NCI-H526 treated with DMSO at 0.1 percent for 48 hours (cell line): ENCODE measurements around the gene SFMBT1.
"Not testable (repeated sequence)": the region's sequence is repeated elsewhere in the genome, so short reads cannot be mapped to it uniquely, and the experiment has no call there.

ENCODE experiments used
- DNase-seq: peaks from one replicate; lab custom pipeline; 2025; lab: John Stamatoyannopoulos, UW

SFMBT1 gene

GRCh38 chr3:53038679-53039375 is 7.0 kb downstream of the SFMBT1 start:
- no peak for DNase-seq

- DNase-seq: no peak
These were observed 9.9 kb downstream of the SFMBT1 start for GRCh38 chr3:53035825-53036619.

GRCh38 chr3:53035018-53035417 is 10.9 kb downstream of the SFMBT1 start:
- not testable (repeated sequence) for DNase-seq

DNA sequence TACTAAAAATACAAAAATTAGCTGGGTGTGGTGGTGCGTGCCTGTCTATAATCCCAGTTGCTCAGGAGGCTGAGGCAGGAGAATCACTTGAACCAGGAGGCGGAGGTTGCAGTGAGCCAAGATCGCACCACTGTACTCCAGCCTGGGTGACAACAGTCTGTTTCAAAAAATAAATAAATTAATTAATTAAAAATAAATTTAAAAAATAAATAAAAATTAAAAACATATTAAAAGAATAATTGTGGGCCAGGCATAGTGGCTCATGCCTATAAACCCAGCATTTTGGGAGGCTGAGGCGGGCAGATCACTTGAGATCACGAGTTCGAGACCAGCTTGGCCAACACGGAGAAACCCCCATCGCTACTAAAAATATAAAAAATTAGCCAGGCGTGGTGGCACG is 11.5 kb downstream of the SFMBT1 start:
- not testable (repeated sequence) for DNase-seq

- no peak for DNase-seq
These were observed 13.3 kb downstream of the SFMBT1 start for GRCh38 chr3:53032609-53033008.

GRCh38 chr3:53030619-53031449 is 15.0 kb downstream of the SFMBT1 start:
- peak; percentile 57 for DNase-seq

- no peak for DNase-seq
These were observed 17.2 kb downstream of the SFMBT1 start for GRCh38 chr3:53028641-53029040.

DNA sequence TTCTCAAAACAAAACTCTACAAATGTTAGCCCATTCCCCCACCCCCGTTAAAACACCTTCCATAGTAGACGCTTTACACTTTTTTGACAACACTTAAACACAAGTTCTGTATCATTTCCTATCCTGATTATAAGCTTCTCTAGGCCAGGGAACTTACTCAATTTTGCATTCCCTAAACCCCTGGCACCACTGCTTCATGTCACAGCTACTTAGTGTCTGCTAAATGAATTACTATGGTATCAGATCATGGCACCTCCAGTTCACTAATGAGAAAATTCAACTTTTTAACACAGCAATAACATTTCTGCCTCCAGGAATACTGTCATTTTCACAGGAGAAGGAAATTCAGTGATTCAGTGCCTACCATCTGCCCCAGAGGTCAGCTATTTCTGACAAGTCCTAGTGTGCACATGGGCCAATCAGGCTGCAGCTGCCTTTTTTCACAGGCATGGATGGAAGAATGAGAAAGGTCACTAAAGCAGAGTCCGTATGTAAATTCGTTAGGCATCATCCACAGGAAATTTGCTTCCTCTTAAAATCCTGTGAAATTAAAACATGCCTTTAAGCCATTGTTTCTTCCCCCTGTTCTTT is 18.5 kb downstream of the SFMBT1 start:
- no peak for DNase-seq

DNA sequence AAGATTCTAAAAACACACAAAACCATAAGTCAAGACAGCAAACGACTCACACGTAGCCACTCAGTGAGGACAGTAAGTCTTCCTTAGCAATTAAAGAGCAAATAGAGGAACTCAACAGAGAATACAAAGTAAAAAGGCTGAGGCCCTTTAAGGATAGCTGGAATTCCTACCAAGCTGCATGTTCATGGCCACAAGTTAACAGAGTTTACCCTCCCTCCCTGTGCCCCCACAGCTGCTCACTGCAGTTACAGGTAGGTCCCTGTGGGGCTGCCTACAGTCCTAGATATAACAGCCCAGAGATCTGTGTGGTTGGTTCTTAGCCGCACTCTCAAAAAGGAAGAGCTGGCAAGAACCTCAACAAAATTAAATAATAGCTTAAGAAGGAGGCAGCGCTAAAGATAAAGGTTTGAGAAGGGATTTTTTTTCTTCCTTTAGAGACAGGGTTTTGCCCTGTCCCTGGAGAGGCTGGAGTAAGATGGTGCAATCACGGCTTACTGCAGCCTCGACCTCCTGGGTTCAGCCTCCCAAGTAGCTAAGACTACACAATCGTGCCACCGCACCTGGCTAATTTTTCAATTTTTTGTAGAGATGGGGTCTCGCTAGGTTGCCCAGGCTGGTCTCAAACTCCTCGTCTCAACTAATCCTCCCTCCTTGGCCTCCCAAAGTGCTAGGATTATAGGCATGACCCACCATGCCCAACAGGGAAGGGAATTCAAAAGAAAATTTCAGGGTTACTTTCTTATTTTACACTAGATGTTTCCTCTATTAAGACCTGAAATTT is 19.3 kb downstream of the SFMBT1 start:
- no peak for DNase-seq

DNA sequence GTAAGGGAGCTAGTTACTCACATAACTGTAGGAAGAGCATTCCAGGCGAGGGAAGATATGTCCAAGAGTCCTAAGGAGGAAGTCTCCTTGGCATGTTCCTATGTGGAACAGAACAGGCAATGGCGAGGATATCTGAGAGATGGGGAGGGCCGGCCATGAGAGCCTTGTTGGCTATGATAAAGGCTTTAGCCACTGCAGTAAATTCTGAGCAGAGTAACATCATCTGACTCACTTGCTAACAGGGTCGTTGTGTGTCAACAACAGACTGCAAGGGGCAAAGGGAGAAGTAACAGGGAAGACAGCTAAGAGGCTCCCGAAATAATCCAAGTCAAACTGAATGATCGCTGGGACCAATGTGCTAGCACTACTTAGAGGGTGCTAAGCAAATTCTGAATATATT is 21.6 kb downstream of the SFMBT1 start:
- no peak for DNase-seq

- DNase-seq: no peak
These were observed 22.6 kb downstream of the SFMBT1 start for GRCh38 chr3:53023072-53023823.

- DNase-seq: no peak
These were observed 23.2 kb downstream of the SFMBT1 start for GRCh38 chr3:53022647-53023046.

- no peak for DNase-seq
These were observed 29.6 kb downstream of the SFMBT1 start for GRCh38 chr3:53016236-53016635.

DNA sequence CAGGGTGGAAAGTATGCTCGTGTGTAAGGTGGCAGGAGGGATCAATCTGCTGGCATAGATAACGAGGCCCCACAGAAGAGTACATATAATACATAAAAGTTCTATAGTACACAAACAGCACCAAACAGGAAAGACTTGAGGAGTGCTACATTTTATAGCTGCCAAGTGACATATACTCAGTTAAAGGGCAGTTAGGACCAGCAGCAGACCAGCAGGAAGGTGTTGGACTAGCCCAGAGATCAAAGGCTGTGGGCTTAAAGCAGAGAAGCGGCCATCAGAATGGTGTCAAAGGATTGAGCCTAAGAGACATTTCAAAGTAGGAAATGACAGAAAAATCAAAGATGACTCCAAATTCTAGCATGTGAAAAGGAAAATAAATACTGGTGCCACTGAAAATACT is 34.5 kb downstream of the SFMBT1 start:
- DNase-seq: no peak

GRCh38 chr3:53009826-53010539 is 35.9 kb downstream of the SFMBT1 start:
- no peak for DNase-seq

DNA sequence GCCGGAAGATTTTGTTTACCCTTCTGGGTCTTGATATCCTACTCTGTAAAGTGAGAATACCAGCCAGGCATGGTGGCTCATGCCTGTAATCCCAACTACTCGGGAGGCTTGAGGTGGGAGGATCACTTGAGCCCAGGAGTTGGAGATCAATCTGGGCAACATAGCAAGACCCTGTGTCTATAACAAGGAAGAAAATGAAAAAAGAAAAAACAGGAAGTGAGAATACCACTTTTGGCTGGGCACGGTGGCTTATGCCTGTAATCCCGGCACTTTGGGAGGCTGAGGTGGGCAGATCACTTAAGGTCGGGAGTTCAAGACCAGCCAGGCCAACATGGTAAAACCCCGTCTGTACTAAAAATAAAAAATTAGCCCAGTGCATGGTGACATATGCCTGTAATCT is 36.9 kb downstream of the SFMBT1 start:
- DNase-seq: no peak

GRCh38 chr3:53005854-53006513 is 39.9 kb downstream of the SFMBT1 start:
- no peak for DNase-seq

- no peak for DNase-seq
These were observed 40.5 kb downstream of the SFMBT1 start for GRCh38 chr3:53005338-53005737.

DNA sequence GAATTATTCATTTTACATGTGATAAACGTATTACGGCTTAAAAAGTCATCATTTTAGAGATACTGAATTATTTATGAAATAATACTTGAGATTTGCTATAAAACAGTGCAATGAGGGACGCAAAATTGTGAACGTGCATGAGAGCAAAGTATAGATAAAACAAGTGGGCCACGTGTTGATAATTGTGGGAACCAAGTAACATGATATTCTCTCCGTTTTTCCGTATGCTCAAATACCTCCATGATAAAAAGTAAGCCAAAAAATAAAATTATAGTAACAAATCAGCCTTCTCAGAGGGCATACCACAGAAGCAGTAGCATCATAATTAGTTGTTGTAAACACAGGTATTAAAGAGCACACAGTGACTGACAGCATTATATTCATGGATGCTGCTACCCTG is 42.6 kb downstream of the SFMBT1 start:
- DNase-seq: no peak
